Measurements from ENCODE around the gene AIPL1.

AIPL1 gene

DNA sequence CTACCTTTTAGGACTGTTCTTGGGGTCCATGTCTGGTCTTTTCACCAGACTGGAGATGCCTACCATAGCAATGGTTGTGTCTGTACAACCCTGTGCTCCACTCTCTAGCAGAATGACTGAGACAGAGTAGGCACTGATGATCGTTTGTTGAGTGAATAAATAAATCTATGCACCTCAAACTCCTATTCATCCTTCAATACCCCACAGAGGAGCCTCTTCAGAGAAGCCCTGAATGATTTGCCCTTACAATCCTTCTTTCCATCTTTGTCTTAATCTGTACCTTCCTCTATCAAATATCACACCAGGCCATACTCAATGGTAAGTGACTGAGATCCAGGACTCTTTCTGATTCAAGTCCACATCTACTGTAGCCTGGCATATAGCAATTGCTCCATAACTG, 32.6 kb upstream of the AIPL1 start:
- no peak overlapping the region for H3K4me3 ChIP-seq (replicated peaks; ENCODE audit: low read depth, low read length)
- no peak for DNase-seq (ENCODE audit: low read depth)
- TF ChIP-seq, protein P1, sequence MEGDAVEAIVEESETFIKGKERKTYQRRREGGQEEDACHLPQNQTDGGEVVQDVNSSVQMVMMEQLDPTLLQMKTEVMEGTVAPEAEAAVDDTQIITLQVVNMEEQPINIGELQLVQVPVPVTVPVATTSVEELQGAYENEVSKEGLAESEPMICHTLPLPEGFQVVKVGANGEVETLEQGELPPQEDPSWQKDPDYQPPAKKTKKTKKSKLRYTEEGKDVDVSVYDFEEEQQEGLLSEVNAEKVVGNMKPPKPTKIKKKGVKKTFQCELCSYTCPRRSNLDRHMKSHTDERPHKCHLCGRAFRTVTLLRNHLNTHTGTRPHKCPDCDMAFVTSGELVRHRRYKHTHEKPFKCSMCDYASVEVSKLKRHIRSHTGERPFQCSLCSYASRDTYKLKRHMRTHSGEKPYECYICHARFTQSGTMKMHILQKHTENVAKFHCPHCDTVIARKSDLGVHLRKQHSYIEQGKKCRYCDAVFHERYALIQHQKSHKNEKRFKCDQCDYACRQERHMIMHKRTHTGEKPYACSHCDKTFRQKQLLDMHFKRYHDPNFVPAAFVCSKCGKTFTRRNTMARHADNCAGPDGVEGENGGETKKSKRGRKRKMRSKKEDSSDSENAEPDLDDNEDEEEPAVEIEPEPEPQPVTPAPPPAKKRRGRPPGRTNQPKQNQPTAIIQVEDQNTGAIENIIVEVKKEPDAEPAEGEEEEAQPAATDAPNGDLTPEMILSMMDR (IDR thresholded peaks at IDR 0.05; ENCODE audit: low read length, missing control alignments) = no peak

- DNase-seq (ENCODE audit: low read depth) = no peak
- TF ChIP-seq, protein P1 (IDR thresholded peaks at IDR 0.05; ENCODE audit: low read length, missing control alignments) = no peak
These were observed 30.5 kb upstream of the AIPL1 start for GRCh38 chr17:6465206-6466003.

DNA sequence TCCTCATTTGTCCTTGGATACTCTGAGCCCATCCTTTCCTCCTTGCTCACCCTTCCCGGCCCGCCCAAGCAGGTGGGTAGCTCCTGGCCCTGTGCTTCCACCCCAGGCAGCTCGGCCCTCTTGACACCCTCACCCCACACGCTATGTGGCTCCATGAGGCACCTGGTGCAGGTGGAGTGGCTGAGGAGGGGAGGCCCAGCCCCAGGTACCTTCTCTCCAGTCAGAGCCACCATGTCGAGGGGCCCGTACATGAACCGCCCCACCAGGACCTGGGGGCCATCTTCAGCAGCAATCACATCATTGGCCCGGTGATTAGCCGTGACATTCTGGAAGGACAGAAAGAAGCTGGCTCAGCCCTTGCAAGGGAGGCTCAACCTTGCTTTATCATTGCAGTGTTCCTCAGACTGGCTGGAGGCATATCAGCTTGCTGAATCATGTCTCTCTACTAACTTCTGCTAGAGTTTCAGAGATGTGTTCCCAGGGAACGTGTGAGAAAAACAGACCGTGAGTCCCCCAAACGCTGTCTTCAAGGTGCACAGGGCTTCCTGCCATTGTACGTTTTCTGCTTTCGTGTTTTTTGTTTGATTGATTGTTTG, 29.6 kb upstream of the AIPL1 start:
- no peak for DNase-seq (ENCODE audit: low read depth)
- H3K4me3 ChIP-seq (replicated peaks; ENCODE audit: low read depth, low read length) = no peak overlapping the region
- TF ChIP-seq, protein P1 (IDR thresholded peaks at IDR 0.05; ENCODE audit: low read length, missing control alignments) = no peak

More at GRCh38 chr17:6465206-6466003, 30.5 kb upstream of the AIPL1 start:
- H3K4me3 ChIP-seq (replicated peaks; ENCODE audit: low read depth, low read length) = no peak overlapping the region

- TF ChIP-seq, protein P1 (IDR thresholded peaks at IDR 0.05; ENCODE audit: low read length, missing control alignments) = no peak
- no peak for DNase-seq (ENCODE audit: low read depth)
- H3K4me3 ChIP-seq (replicated peaks; ENCODE audit: low read depth, low read length) = no peak overlapping the region
These were observed 28.9 kb upstream of the AIPL1 start for GRCh38 chr17:6463616-6464445.

GRCh38 chr17:6462692-6463091, 27.8 kb upstream of the AIPL1 start:
- DNase-seq (ENCODE audit: low read depth) = no peak
- TF ChIP-seq, protein P1 (IDR thresholded peaks at IDR 0.05; ENCODE audit: low read length, missing control alignments) = no peak
- no peak overlapping the region for H3K4me3 ChIP-seq (replicated peaks; ENCODE audit: low read depth, low read length)

DNA sequence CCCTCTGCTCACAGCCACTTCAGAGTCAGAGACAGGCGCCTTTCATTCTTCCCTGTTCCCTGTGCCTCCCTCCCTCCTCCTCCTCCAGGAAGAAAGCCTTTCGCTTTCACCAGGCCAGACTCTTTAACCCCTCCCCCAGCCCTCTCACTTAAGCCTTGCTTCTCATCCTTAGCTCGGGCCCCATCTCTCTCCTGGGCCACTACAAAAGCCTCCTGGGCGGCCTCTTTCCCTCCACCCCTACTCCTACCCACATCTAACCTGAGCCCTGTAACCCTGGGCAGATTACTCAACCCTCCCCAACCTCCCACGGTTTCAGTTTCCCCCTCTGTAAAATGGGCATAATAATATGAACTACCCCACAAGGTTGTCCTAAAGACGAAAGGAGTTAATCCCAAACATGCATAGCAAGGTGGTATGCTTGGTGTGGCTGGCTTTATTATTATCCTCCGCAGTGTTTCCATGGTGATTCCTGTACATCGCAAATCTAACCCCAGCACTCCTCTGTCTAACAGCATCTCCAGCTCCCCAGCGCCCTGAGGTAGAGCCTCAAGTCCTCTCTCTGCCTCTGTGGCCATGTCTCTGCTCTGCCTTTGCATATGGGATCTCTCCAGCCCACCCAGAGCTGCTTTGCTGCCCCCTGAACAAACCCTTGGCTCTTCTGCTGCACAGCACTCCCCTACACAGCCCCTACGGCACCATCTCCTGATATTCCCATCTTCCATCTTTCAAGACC, 27.0 kb upstream of the AIPL1 start:
- no peak overlapping the region for H3K4me3 ChIP-seq (replicated peaks; ENCODE audit: low read depth, low read length)
- TF ChIP-seq, protein P1 (IDR thresholded peaks at IDR 0.05; ENCODE audit: low read length, missing control alignments) = no peak
- no peak for DNase-seq (ENCODE audit: low read depth)

Data from fibroblast of pulmonary artery (primary cell).